Measurements from ENCODE around the gene FBXO39. TPM values are rescaled to one million over a fixed set of nuclear protein-coding genes. Genes with fewer than 3 reads are reported as not detected.

Gene FBXO39
- total RNA-seq, 3 donors from 2014 or later = 0.16 TPM; not detected in 2

- Histone ChIP-seq H3K4me1 (ENCODE audit: low read depth) (no peaks in the 10 kb centered on the region), H3K9me3 (peaks cover 2% of the 10 kb centered on the region), H3K36me3 (ENCODE audit: low read depth) (no peaks in the 10 kb centered on the region), H3K4me3 (no peak overlapping the region)
- DNase-seq (no peak), ATAC-seq (no peak)
- intact Hi-C loops (cut with DNase I, micrococcal nuclease) = no loop called here
- TF ChIP-seq CTCF (IDR thresholded peaks at IDR 0.05) = no peak
Measured at GRCh38 chr17:6780001-6780400, 4.0 kb downstream of the FBXO39 start.

GRCh38 chr17:6780886-6781285 is 4.9 kb downstream of the FBXO39 start:
- ATAC-seq = no peak
- Histone ChIP-seq H3K36me3 (ENCODE audit: low read depth) (no peaks in the 10 kb centered on the region), H3K4me3 (no peak overlapping the region), H3K9me3 (no peaks in the 10 kb centered on the region), H3K4me1 (ENCODE audit: low read depth) (no peaks in the 10 kb centered on the region)
- TF ChIP-seq CTCF (IDR thresholded peaks at IDR 0.05) = no peak
- intact Hi-C loops (cut with DNase I, micrococcal nuclease) = no loop called here
- no peak for DNase-seq

- no peak for ATAC-seq
- no peaks in the 10 kb centered on the region for H3K4me1 ChIP-seq (ENCODE audit: low read depth)
- no peak for DNase-seq
- H3K9me3 ChIP-seq = no peaks in the 10 kb centered on the region
- no peak for TF ChIP-seq CTCF (IDR thresholded peaks at IDR 0.05)
- intact Hi-C loops (cut with DNase I, micrococcal nuclease) = no loop called here
- no peak overlapping the region for H3K4me3 ChIP-seq
- H3K36me3 ChIP-seq (ENCODE audit: low read depth) = no peaks in the 10 kb centered on the region
Measured at GRCh38 chr17:6782244-6782643, 6.2 kb downstream of the FBXO39 start.

- ATAC-seq (no peak), DNase-seq (no peak)
- intact Hi-C loops (cut with DNase I, micrococcal nuclease) = no loop called here
- Histone ChIP-seq H3K4me1 (ENCODE audit: low read depth) (no peaks in the 10 kb centered on the region), H3K9me3 (no peaks in the 10 kb centered on the region), H3K4me3 (no peak overlapping the region), H3K36me3 (ENCODE audit: low read depth) (no peaks in the 10 kb centered on the region)
- TF ChIP-seq CTCF (IDR thresholded peaks at IDR 0.05) = no peak
Measured at GRCh38 chr17:6786618-6787017, 10.6 kb downstream of the FBXO39 start.

GRCh38 chr17:6787081-6787693 is 11.2 kb downstream of the FBXO39 start:
- H3K4me1 ChIP-seq (ENCODE audit: low read depth) = no peaks in the 10 kb centered on the region
- no peaks in the 10 kb centered on the region for H3K36me3 ChIP-seq (ENCODE audit: low read depth)
- ATAC-seq (no peak), DNase-seq (no peak)
- intact Hi-C loops (cut with DNase I, micrococcal nuclease) = no loop called here
- H3K4me3 ChIP-seq = no peak overlapping the region
- no peak for TF ChIP-seq CTCF (IDR thresholded peaks at IDR 0.05)
- H3K9me3 ChIP-seq = no peaks in the 10 kb centered on the region

GRCh38 chr17:6789146-6789545 is 13.1 kb downstream of the FBXO39 start:
- ATAC-seq (no peak), DNase-seq (no peak)
- no peak for TF ChIP-seq CTCF (IDR thresholded peaks at IDR 0.05)
- intact Hi-C loops (cut with DNase I, micrococcal nuclease) = no loop called here
- no peaks in the 10 kb centered on the region for H3K36me3 ChIP-seq (ENCODE audit: low read depth)
- H3K9me3 ChIP-seq = no peaks in the 10 kb centered on the region
- no peak overlapping the region for H3K4me3 ChIP-seq
- no peaks in the 10 kb centered on the region for H3K4me1 ChIP-seq (ENCODE audit: low read depth)
